KMS-11 (cell line): ENCODE results near the gene MUC5AC.

Experiments used
- H2AFZ ChIP-seq: fragments of 200-600 bp; sonication (generic); 2 replicates; pipeline ENCODE4 v1.6.1; 2016; ENCODE audit warnings: antibody characterized with exemption, mixed run types, low read depth
- H3K27ac ChIP-seq: fragments of 200-600 bp; sonication (generic); 2 replicates; pipeline ENCODE4 v1.6.1; 2016; ENCODE audit warnings: mild to moderate bottlenecking, mixed run types
- H3K27me3 ChIP-seq: fragments of 200-600 bp; sonication (generic); 2 replicates; pipeline ENCODE4 v1.6.1; 2017; ENCODE audit warnings: mild to moderate bottlenecking, low read depth, mixed run types, moderate library complexity; ENCODE audit not compliant: insufficient read depth
- H3K36me3 ChIP-seq: fragments of 200-600 bp; sonication (generic); 2 replicates; pipeline ENCODE4 v1.6.1; 2017; ENCODE audit warnings: mild to moderate bottlenecking, mixed run types; ENCODE audit not compliant: insufficient read depth
- H3K4me1 ChIP-seq: fragments of 200-600 bp; sonication (generic); 2 replicates; pipeline ENCODE4 v1.6.1; 2016; ENCODE audit warnings: mild to moderate bottlenecking, low read depth, mixed run types; ENCODE audit not compliant: poor library complexity, severe bottlenecking
- H3K4me2 ChIP-seq: fragments of 200-600 bp; sonication (generic); 2 replicates; pipeline ENCODE4 v1.7.0; 2016; ENCODE audit warnings: mild to moderate bottlenecking, mixed run types
- H3K4me3 ChIP-seq: fragments of 200-600 bp; sonication (generic); IDR thresholded peaks from 2 replicates; pipeline ENCODE4 v1.6.1; 2017; ENCODE audit warnings: low read depth, low read length, mixed read lengths; ENCODE audit not compliant: insufficient read depth
- H3K79me2 ChIP-seq: fragments of 200-600 bp; sonication (generic); 2 replicates; pipeline ENCODE4 v1.6.1; 2016; ENCODE audit warnings: low read depth, mixed run types; ENCODE audit not compliant: insufficient read depth
- H3K9ac ChIP-seq: fragments of 200-600 bp; sonication (generic); 2 replicates; pipeline ENCODE4 v1.6.1; 2016; ENCODE audit warnings: mild to moderate bottlenecking, mixed run types
- H4K20me1 ChIP-seq: fragments of 200-600 bp; sonication (generic); 2 replicates; pipeline ENCODE4 v1.6.1; 2016; ENCODE audit warnings: mild to moderate bottlenecking, mixed run types; ENCODE audit not compliant: insufficient read depth
- TF ChIP-seq, protein P1 (sequence below): fragments of 200-600 bp; sonication (generic); conservative IDR thresholded peaks from 2 replicates; pipeline ENCODE4 v1.6.1; 2017; ENCODE audit warnings: low read depth, mild to moderate bottlenecking, antibody characterized with exemption, low read length, moderate library complexity, mixed read lengths

Gene MUC5AC

GRCh38 chr11:1217151-1217550 lies 59.4 kb downstream of the MUC5AC start:
- H3K27me3 ChIP-seq: peaks cover 91% of the 10 kb centered on the region
- no peak overlapping the region for H3K9ac ChIP-seq

DNA sequence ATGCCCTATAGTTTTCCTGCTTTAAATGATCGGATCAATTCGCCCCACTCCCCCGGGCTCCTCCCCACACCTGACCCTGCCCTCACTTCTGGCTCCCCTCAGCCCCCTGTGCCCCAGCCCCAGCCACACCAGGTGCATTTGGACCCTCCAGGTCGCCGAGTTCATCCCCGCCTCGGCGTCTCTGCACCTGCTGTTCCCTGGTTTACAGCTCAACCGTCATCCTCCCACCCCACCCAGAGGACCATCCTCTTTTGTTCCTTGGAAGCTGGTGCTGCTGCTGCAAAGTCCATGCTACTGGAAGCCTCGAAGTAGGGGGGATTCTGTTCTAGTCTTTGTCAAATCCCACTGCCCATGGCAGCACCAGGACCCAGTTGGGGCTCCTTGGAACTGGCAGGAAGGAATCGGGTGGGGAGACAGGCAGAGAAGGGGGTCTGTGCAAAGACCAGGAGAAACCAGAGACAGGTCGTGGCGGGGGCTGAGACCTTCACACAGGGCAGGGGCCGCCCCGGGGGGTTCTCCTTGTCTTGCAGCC lies 60.6 kb downstream of the MUC5AC start:
- Histone ChIP-seq H3K27ac (no peak overlapping the region), H2AFZ (no peak overlapping the region), H3K4me3 (no peak overlapping the region), H3K4me1 (no peaks in the 10 kb centered on the region), H3K79me2 (no peaks in the 10 kb centered on the region), H3K27me3 (peaks cover 80% of the 10 kb centered on the region), H3K36me3 (no peaks in the 10 kb centered on the region), H4K20me1 (no peaks in the 10 kb centered on the region), H3K9ac (no peak overlapping the region), H3K4me2 (no peak overlapping the region)
- TF ChIP-seq, protein P1, sequence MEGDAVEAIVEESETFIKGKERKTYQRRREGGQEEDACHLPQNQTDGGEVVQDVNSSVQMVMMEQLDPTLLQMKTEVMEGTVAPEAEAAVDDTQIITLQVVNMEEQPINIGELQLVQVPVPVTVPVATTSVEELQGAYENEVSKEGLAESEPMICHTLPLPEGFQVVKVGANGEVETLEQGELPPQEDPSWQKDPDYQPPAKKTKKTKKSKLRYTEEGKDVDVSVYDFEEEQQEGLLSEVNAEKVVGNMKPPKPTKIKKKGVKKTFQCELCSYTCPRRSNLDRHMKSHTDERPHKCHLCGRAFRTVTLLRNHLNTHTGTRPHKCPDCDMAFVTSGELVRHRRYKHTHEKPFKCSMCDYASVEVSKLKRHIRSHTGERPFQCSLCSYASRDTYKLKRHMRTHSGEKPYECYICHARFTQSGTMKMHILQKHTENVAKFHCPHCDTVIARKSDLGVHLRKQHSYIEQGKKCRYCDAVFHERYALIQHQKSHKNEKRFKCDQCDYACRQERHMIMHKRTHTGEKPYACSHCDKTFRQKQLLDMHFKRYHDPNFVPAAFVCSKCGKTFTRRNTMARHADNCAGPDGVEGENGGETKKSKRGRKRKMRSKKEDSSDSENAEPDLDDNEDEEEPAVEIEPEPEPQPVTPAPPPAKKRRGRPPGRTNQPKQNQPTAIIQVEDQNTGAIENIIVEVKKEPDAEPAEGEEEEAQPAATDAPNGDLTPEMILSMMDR: no peak

More at GRCh38 chr11:1217151-1217550, 59.4 kb downstream of the MUC5AC start:
- no peaks in the 10 kb centered on the region for H3K79me2 ChIP-seq
- no peak overlapping the region for H3K4me3 ChIP-seq
- no peaks in the 10 kb centered on the region for H3K4me1 ChIP-seq
- H3K4me2 ChIP-seq: no peak overlapping the region
- H3K36me3 ChIP-seq: no peaks in the 10 kb centered on the region
- H2AFZ ChIP-seq: no peak overlapping the region
- TF ChIP-seq, protein P1: no peak
- H4K20me1 ChIP-seq: no peaks in the 10 kb centered on the region
- H3K27ac ChIP-seq: no peak overlapping the region

DNA sequence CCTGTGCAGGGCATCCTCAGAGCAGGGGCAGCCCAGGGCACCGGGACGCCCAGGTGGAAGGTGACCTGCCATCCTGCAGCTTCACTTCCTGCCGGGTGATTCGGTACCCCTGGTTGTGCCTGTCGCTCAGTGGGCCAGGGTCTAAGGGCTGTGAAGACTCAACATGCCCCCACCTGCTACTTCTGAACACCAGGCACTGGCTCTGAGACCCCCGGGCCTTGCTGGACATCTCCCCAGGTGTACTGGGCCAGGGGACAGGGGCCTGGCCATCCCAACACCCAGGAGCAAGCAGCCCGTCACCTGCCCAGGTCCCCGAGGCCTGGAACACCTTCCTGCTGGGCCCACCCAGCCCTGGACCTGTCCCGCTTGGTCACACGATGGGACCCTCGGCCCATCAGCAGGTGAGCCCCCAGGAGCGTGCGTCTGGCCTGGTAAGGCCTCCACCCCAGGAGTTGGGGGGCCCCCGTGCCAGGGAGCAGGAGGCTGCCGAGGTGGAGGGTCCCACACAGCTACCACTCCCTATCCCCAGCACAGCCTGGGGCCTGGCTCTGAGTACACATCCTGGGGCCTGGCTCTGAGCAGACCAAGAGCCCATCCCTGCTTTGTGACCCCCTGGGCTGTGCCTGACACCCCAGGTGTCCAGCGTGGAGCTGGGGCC lies 61.2 kb downstream of the MUC5AC start:
- no peak overlapping the region for H3K4me3 ChIP-seq

GRCh38 chr11:1219446-1219833 lies 61.7 kb downstream of the MUC5AC start:
- H3K27ac ChIP-seq: no peak overlapping the region
- no peaks in the 10 kb centered on the region for H4K20me1 ChIP-seq
- TF ChIP-seq, protein P1: no peak
- no peaks in the 10 kb centered on the region for H3K79me2 ChIP-seq
- H3K4me3 ChIP-seq: no peak overlapping the region
- no peak overlapping the region for H3K9ac ChIP-seq
- H3K27me3 ChIP-seq: peaks cover 73% of the 10 kb centered on the region
- no peaks in the 10 kb centered on the region for H3K36me3 ChIP-seq
- H2AFZ ChIP-seq: no peak overlapping the region
- H3K4me1 ChIP-seq: no peaks in the 10 kb centered on the region
- H3K4me2 ChIP-seq: no peak overlapping the region

More for the DNA sequence above, 61.2 kb downstream of the MUC5AC start:
- no peaks in the 10 kb centered on the region for H3K4me1 ChIP-seq
- H2AFZ ChIP-seq: no peak overlapping the region
- H3K27me3 ChIP-seq: peaks cover 76% of the 10 kb centered on the region
- H3K79me2 ChIP-seq: no peaks in the 10 kb centered on the region
- TF ChIP-seq, protein P1: no peak
- no peak overlapping the region for H3K9ac ChIP-seq
- H3K4me2 ChIP-seq: no peak overlapping the region
- H4K20me1 ChIP-seq: no peaks in the 10 kb centered on the region
- H3K36me3 ChIP-seq: no peaks in the 10 kb centered on the region
- H3K27ac ChIP-seq: no peak overlapping the region
